Fibroblast of the conjunctiva (primary cell): ENCODE data around the gene C9orf152.

ENCODE experiments used
- DNase-seq: peaks from one replicate; pipeline ENCODE4 v3.0.0-alpha.2; 2010; ENCODE audit warnings: low read depth

The C9orf152 gene

GRCh38 chr9:110180511-110181434, 27.2 kb downstream of the C9orf152 start:
- DNase-seq: peak; percentile 52

- DNase-seq: peak; percentile 63
Measured at GRCh38 chr9:110179734-110180133, 28.2 kb downstream of the C9orf152 start.

- DNase-seq: no peak
Measured at GRCh38 chr9:110178281-110178680, 29.7 kb downstream of the C9orf152 start.

GRCh38 chr9:110175275-110175968, 32.5 kb downstream of the C9orf152 start:
- no peak for DNase-seq

- no peak for DNase-seq
Measured at GRCh38 chr9:110173322-110173642, 34.7 kb downstream of the C9orf152 start.

- no peak for DNase-seq
Measured at GRCh38 chr9:110170357-110171257, 37.4 kb downstream of the C9orf152 start.

GRCh38 chr9:110168486-110168885, 39.5 kb downstream of the C9orf152 start:
- no peak for DNase-seq

GRCh38 chr9:110161940-110162339, 46.0 kb downstream of the C9orf152 start:
- no peak for DNase-seq

- no peak for DNase-seq
Measured at GRCh38 chr9:110160685-110161084, 47.3 kb downstream of the C9orf152 start.

- no peak for DNase-seq
Measured at GRCh38 chr9:110160123-110160522, 47.8 kb downstream of the C9orf152 start.

- no peak for DNase-seq
Measured at GRCh38 chr9:110157823-110158664, 49.9 kb downstream of the C9orf152 start.

GRCh38 chr9:110156902-110157301, 51.1 kb downstream of the C9orf152 start:
- DNase-seq: peak; percentile 83

- no peak for DNase-seq
Measured at GRCh38 chr9:110156416-110156815, 51.5 kb downstream of the C9orf152 start.

- DNase-seq: no peak
Measured at GRCh38 chr9:110155751-110156150, 52.2 kb downstream of the C9orf152 start.

GRCh38 chr9:110153431-110153830, 54.5 kb downstream of the C9orf152 start:
- no peak for DNase-seq

GRCh38 chr9:110152704-110153374, 55.1 kb downstream of the C9orf152 start:
- peak; percentile 41 for DNase-seq
